ENCODE data around the gene CNIH2. TPM values are rescaled to one million over a fixed set of nuclear protein-coding genes. Genes with fewer than 3 reads are reported as not detected.
A peak's percentile ranks its signal among the peaks of the same experiment; 100 is the strongest.

Gene CNIH2
- total and polyA plus RNA-seq, 4 donors = 23.9 to 256 (median 138) TPM

DNA sequence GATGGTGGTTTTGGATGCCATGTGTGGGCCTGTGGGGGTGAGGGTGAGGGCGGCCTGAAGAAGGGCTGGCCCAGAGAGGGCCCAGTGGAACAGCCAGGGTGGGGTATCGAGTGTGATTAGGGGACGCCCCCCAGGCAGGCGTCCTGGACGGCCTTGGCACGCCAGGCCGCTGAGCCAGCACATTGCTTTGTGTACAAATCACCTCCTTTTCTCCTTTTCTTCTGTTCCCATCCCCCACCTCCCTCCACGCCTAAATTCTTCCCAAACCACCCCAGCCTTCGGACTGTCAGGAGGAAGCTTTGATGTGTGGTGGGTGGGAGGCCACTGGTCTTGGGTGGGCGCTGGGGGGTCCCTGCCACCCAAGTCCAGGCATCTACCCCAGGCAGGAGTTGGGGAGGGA, 46.7 kb downstream of the CNIH2 start:
- no peaks in the 10 kb centered on the region for H3K36me3 ChIP-seq (ENCODE audit: control insufficient read depth, insufficient read depth, low read length)
- no peaks in the 10 kb centered on the region for H3K27me3 ChIP-seq (ENCODE audit: control insufficient read depth, insufficient read depth, low read length)
- WGBS (ENCODE audit: insufficient coverage) = 100% methylated on average over 1 of the region's 10 CpGs
- no peaks in the 10 kb centered on the region for H3K9me3 ChIP-seq (ENCODE audit: control insufficient read depth, insufficient read depth, low read length)
- peaks cover 34% of the 10 kb centered on the region for H3K4me1 ChIP-seq (ENCODE audit: control insufficient read depth, insufficient read depth, low read length)
- DNase-seq (ENCODE audit: low read depth in 4 of 6, low spot score in 6 of 6) = no peak
- H3K4me3 ChIP-seq (ENCODE audit: low read depth, low read length) = no peak overlapping the region
- H3K27ac ChIP-seq (ENCODE audit: low read depth, low read length) = no peak overlapping the region

DNA sequence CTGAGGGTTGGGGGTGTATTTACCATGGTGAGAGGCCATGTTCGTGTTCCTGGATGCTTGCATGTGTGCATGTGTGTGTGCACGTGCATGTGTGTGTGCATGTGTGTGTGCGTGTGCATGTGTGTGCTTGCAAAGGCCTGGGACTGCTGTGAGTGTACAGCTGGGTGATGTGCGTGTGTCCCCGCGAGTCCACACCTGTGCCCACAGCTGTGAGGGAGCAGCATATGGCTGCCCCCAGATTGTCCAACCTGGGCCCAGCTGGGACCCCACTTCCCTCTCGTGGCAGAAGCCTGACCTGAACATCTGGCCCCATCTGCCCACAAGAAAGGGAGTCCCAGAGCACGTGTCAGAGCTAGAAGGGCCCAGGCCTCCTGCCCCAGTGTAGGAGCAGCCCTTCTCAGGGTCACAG, 47.3 kb downstream of the CNIH2 start:
- Histone ChIP-seq H3K9me3 (ENCODE audit: control insufficient read depth, insufficient read depth, low read length) (no peaks in the 10 kb centered on the region), H3K4me3 (ENCODE audit: low read depth, low read length) (no peak overlapping the region), H3K27me3 (ENCODE audit: control insufficient read depth, insufficient read depth, low read length) (no peaks in the 10 kb centered on the region), H3K27ac (ENCODE audit: low read depth, low read length) (no peak overlapping the region), H3K4me1 (ENCODE audit: control insufficient read depth, insufficient read depth, low read length) (peaks cover 34% of the 10 kb centered on the region), H3K36me3 (ENCODE audit: control insufficient read depth, insufficient read depth, low read length) (no peaks in the 10 kb centered on the region)
- 85% methylated on average over 8 of the region's 8 CpGs for WGBS (ENCODE audit: insufficient coverage)
- DNase-seq (ENCODE audit: low read depth in 4 of 6, low spot score in 6 of 6) = no peak

DNA sequence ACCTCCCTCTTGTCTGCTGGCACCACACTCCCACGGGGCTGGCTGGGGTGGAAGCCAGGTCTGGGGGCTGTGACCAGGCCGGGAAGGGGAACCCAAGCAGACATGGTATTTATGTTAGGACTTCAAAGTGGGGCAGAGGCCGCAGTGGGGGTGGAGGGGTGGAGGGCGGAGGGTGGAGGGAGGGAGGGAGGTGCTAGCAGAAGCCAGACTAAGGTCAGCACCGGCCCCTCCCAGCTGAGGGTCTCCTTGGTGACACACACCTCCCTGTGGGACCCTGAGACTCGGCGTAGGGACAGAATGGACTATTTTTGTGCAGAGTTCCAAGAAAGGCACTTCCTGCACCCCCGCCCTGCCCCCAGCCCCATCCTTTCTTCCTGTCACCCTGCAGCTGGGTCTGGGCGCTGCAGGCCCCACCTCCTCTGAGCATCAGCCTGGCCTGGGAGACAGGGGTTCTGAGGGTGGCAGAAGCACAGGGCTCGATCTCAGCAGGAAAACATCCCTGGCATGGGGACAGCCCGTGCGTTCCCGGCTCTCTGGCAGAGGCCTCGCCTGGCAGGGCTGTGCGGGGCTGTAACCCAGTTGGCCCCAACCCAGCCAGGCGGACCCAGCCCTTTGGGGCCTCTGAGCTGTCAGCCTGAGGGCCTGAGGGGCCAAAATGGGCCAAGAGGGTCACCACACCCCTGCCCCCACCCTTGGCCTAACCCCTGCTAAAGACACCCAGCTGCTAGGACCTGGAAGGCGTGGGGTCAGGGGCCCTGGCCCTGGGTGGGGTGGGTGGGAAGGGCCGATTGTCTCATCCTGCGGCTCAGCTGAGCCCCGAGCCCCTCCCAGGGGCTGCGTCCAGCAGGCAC, 48.5 kb downstream of the CNIH2 start:
- H3K4me1 ChIP-seq (ENCODE audit: control insufficient read depth, insufficient read depth, low read length) = peaks cover 34% of the 10 kb centered on the region
- no peaks in the 10 kb centered on the region for H3K9me3 ChIP-seq (ENCODE audit: control insufficient read depth, insufficient read depth, low read length)
- H3K36me3 ChIP-seq (ENCODE audit: control insufficient read depth, insufficient read depth, low read length) = no peaks in the 10 kb centered on the region
- peak in 1 of 6 donors; percentile 32 for DNase-seq (ENCODE audit: low read depth in 4 of 6, low spot score in 6 of 6)
- peak overlapping the region; percentile 67 for H3K27ac ChIP-seq (ENCODE audit: low read depth, low read length)
- WGBS (ENCODE audit: insufficient coverage) = 34% methylated on average over 14 of the region's 21 CpGs
- H3K27me3 ChIP-seq (ENCODE audit: control insufficient read depth, insufficient read depth, low read length) = no peaks in the 10 kb centered on the region
- no peak overlapping the region for H3K4me3 ChIP-seq (ENCODE audit: low read depth, low read length)

DNA sequence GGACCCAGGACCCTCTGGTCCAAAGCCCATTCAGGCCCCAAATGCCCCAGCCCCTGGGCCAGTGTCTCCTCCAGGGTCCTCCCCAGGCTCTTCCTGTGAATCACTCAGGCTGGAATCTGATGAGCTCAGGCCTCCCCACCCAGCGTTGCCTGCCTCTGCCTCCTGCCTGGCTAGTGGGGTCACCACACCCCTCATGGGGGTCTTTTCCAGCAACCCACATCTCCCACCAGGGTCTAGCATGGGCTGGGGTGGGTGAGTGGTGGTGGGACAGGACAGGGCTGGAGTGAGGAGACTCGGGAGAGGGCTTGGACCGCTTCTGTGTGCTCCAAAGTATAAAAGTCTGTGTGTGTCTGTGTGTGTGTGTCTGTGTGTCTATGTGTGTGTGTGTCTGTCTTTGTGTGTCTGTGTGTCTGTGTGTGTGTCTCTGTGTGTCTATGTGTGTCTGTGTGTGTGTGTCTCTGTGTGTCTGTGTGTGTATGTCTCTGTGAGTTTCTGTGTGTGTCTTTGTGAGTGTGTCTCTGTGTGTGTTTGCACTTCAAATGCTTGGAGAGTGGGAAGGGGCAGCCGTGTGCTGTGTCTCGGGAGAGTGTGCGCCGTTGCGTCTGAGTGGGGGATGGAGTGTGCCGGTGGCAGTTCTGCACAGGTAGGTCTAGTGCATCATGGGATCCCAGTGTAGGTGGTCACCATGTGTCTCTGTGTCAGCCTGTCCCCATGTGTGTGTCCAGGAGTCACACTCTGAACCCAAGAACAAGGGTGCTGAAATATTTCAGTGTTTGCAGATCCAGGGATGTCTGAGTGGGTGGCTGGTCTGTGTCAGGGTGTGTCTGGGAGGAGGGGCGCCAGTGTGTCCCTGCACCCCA, 49.4 kb downstream of the CNIH2 start:
- peaks cover 34% of the 10 kb centered on the region for H3K4me1 ChIP-seq (ENCODE audit: control insufficient read depth, insufficient read depth, low read length)
- H3K27ac ChIP-seq (ENCODE audit: low read depth, low read length) = peak overlapping the region; percentile 67
- 80% methylated on average over 9 of the region's 10 CpGs for WGBS (ENCODE audit: insufficient coverage)
- H3K27me3 ChIP-seq (ENCODE audit: control insufficient read depth, insufficient read depth, low read length) = no peaks in the 10 kb centered on the region
- peaks cover 8% of the 10 kb centered on the region for H3K36me3 ChIP-seq (ENCODE audit: control insufficient read depth, insufficient read depth, low read length)
- no peaks in the 10 kb centered on the region for H3K9me3 ChIP-seq (ENCODE audit: control insufficient read depth, insufficient read depth, low read length)
- DNase-seq (ENCODE audit: low read depth in 4 of 6, low spot score in 6 of 6) = no peak
- H3K4me3 ChIP-seq (ENCODE audit: low read depth, low read length) = no peak overlapping the region

DNA sequence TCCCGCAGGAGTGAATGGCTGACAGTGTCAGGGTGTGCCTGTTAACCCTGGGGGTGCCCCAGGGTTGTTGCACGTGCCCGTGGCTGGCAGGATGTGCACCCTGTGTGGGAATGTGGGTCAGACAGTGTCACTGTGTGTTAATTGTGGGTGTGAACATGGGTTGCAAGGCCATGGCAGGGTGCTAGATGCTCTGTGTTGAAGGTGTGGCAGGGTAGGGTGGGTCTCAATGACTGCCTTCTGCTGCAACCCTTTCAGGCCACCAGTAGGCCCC, 50.0 kb downstream of the CNIH2 start:
- Histone ChIP-seq H3K4me3 (ENCODE audit: low read depth, low read length) (no peak overlapping the region), H3K27me3 (ENCODE audit: control insufficient read depth, insufficient read depth, low read length) (no peaks in the 10 kb centered on the region), H3K36me3 (ENCODE audit: control insufficient read depth, insufficient read depth, low read length) (peaks cover 13% of the 10 kb centered on the region), H3K27ac (ENCODE audit: low read depth, low read length) (peak overlapping the region; percentile 67), H3K4me1 (ENCODE audit: control insufficient read depth, insufficient read depth, low read length) (peaks cover 34% of the 10 kb centered on the region), H3K9me3 (ENCODE audit: control insufficient read depth, insufficient read depth, low read length) (no peaks in the 10 kb centered on the region)
- no peak for DNase-seq (ENCODE audit: low read depth in 4 of 6, low spot score in 6 of 6)
- 85% methylated on average over 3 of the region's 3 CpGs for WGBS (ENCODE audit: insufficient coverage)

DNA sequence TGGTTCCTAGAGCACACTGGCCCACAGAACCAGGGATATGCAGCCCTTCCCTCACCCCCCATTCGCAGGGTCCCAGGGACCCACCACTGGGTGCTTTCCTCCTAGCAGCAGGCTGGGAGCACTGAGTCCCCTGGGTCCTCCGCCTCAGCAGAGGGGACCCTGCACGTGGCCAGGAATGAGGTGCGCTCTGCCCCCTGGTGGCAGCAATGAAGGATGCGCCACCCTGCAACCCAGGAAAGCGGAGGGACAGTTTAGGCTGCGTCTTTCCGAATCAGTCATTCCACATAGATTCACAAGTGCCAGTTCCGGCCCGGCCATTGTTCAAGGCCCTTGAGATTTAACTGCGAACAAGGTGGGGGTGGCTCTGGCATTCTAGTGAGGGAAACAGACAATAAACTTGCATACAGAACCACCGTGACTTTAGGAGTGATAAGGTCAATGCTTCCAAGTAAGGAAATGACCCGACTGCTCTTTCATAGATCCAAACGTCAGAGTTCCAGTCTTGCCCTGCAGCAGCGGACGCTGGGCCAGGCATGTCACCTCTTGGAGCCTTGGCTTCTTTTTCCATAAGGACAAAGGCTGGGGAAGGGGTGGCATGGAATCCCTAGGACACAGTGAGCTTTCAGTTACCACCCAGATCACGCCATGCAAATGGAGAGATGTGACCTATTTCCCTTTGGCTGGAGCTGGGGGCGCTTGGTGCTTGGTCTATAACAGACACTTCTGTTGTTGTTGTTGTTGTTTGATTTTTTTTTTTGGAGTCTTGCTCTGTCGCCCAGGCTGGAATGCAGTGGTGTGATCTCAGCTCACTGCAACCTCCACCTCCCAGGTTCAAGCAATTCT, 50.5 kb downstream of the CNIH2 start:
- Histone ChIP-seq H3K9me3 (ENCODE audit: control insufficient read depth, insufficient read depth, low read length) (no peaks in the 10 kb centered on the region), H3K4me3 (ENCODE audit: low read depth, low read length) (no peak overlapping the region)
- peak in 3 of 6 donors; percentile 54 to 87 (median 85) for DNase-seq (ENCODE audit: low read depth in 4 of 6, low spot score in 6 of 6)

DNA sequence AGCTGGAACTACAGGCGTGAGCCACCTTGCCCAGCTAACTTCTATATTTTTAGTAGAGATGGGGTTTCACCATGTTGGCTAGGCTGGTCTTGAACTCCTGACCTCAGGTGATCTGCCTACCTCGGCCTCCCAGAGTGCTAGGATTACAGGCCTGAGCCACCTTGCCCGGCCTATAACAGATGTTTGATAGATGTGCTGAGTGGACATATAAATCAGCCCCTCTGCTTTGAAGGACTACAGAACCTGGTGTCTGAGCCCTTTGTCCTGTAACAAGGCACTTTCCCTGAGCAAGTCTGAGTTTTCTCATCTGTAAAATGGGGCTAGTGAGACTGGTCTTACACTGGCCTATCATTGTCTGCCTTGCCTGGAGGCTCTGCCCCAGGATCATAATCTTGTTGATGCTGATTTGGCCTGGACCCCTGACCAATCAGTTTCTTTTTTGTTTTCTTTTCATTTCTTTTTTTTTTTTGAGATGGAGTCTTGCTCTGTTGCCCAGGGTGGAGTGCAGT, 51.2 kb downstream of the CNIH2 start:
- no peak overlapping the region for H3K4me3 ChIP-seq (ENCODE audit: low read depth, low read length)
- peaks cover 23% of the 10 kb centered on the region for H3K36me3 ChIP-seq (ENCODE audit: control insufficient read depth, insufficient read depth, low read length)
- no peaks in the 10 kb centered on the region for H3K27me3 ChIP-seq (ENCODE audit: control insufficient read depth, insufficient read depth, low read length)
- peaks cover 34% of the 10 kb centered on the region for H3K4me1 ChIP-seq (ENCODE audit: control insufficient read depth, insufficient read depth, low read length)
- WGBS (ENCODE audit: insufficient coverage) = 85% methylated on average over 2 of the region's 3 CpGs
- H3K27ac ChIP-seq (ENCODE audit: low read depth, low read length) = no peak overlapping the region
- H3K9me3 ChIP-seq (ENCODE audit: control insufficient read depth, insufficient read depth, low read length) = no peaks in the 10 kb centered on the region
- DNase-seq (ENCODE audit: low read depth in 4 of 6, low spot score in 6 of 6) = no peak

More for the DNA sequence above, 50.5 kb downstream of the CNIH2 start:
- WGBS (ENCODE audit: insufficient coverage) = 10% methylated on average over 16 of the region's 19 CpGs
- peak overlapping the region; percentile 67 for H3K27ac ChIP-seq (ENCODE audit: low read depth, low read length)
- H3K27me3 ChIP-seq (ENCODE audit: control insufficient read depth, insufficient read depth, low read length) = no peaks in the 10 kb centered on the region
- H3K4me1 ChIP-seq (ENCODE audit: control insufficient read depth, insufficient read depth, low read length) = peaks cover 34% of the 10 kb centered on the region
- peaks cover 19% of the 10 kb centered on the region for H3K36me3 ChIP-seq (ENCODE audit: control insufficient read depth, insufficient read depth, low read length)

DNA sequence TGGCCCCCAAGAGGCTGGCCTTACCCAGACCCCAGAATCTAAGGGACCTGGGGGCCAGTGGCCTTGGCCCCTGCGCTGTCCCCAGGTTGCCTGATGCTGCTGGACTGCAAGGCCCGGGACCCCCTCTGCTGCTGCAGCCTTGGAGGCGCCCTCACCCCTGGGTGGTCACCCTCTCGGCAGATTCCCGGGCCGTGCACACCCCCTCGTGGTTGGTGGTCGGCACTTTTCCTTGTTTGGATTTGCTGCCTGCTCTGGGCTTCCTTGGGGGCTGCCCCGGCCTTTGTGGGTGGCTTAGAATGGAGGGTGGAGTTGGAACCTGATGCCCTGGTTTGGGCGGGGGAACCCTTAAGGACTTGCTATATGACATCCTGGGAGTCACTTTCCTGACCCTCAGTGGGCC, 53.0 kb downstream of the CNIH2 start:
- no peaks in the 10 kb centered on the region for H3K27me3 ChIP-seq (ENCODE audit: control insufficient read depth, insufficient read depth, low read length)
- peaks cover 32% of the 10 kb centered on the region for H3K36me3 ChIP-seq (ENCODE audit: control insufficient read depth, insufficient read depth, low read length)
- DNase-seq (ENCODE audit: low read depth in 4 of 6, low spot score in 6 of 6) = no peak
- WGBS (ENCODE audit: insufficient coverage) = 57% methylated on average over 10 of the region's 10 CpGs
- H3K4me1 ChIP-seq (ENCODE audit: control insufficient read depth, insufficient read depth, low read length) = peaks cover 41% of the 10 kb centered on the region
- no peak overlapping the region for H3K27ac ChIP-seq (ENCODE audit: low read depth, low read length)
- H3K9me3 ChIP-seq (ENCODE audit: control insufficient read depth, insufficient read depth, low read length) = no peaks in the 10 kb centered on the region
- H3K4me3 ChIP-seq (ENCODE audit: low read depth, low read length) = no peak overlapping the region

All from spinal cord (tissue), 10 donors.